ENCODE measurements around the gene BRME1.

Gene BRME1

DNA sequence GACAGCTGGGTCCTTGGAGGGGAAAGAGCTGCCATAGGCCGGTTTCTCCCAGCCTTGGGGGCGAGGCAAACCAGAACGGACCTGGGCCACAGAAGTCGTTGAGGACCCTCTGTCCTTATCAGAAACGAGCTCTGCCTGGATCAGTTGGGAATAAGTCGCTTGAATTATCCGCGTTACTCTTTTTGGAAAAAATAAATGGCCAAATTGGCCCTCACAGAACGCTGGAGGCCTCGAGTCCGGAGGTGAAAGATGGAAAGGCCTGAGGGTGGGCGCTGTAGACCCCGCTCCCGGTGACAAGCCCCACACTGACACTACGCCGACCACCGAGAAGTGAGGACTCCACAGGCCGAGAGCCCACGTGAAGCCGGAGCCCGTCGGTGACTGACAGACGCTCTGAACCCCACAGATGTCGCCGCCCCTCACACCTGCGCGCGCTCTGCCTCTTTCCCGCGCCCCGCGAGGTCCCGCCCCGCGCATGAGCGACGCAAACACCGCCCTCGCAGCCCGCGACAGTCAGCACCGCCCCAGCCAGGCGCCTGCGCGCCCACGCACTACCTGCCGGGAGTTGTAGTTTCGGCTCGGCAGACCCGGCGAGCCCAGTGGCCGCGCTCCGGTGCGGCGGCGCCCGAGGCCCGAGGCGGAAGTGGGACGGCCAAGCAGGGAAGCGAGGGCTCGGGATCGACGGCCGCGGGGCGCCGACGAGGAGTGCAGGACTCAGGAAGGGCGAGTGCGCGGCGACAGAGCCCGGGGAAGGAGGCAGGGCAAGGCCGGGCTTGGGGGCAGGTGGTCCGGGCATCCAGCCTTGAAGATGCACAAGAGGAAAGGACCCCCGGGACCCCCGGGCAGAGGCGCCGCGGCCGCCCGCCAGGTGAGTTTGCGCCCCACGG lies at the start of gene BRME1, which contains the start of gene CC2D1A:
TSS of gene BRME1 (minus strand) at position 484 of the 887 bp plus-strand sequence. CDS start 1,225 bp downstream, outside the sequence.
TSS of gene CC2D1A (plus strand) at position 568 of the 887 bp plus-strand sequence. CDS start at position 809, 241 bp downstream.
- peak; percentile 84 for DNase-seq

DNA sequence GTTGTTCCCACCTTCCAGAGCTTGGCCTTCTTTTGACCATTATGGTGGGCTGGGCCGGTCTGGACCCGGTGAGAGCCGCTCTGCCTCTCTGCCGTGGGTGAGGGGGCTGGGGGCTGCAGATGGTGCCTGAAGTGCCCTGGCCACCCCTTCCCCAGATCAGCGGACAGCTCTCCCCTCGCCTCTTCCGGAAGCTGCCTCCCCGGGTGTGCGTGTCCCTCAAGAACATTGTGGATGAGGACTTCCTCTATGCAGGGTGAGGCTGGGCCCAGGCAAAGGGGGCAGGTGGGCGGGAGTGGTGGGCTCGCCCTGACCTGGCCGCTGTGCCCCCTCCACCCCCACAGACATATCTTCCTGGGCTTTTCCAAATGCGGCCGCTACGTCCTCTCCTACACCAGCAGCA lies 48.3 kb upstream of the BRME1 start:
- DNase-seq = no peak

DNA sequence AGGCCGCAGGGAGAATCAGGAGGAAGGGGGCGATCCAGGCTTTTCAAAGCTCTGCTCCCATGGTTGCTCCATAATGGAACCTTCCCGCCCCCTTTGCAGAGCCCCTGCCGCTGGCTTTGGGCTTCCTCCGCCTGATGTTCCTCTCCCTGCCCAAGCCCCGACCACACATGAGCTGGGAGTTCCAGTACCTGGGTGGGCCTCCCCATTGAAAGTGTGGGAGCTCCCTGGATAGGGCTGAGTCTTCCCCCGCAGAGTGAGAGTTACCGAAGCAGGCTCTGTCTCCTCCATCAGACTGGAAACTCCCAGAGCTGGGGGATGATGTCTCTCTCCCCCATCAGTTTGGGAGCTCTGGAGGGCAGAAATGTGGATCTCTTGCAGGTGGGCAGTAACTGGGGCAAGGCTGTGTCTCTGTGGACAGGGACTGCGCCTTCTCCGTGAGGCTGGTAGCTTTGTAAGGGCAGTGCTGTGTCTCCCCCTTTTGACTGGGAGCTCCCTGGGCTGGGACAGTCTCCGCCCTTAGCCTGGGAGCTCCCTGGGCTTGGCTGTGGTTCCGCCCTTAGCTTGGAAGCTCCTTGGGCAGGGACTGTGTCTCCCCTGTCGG lies 47.1 kb upstream of the BRME1 start:
- peak; percentile 57 for DNase-seq

DNA sequence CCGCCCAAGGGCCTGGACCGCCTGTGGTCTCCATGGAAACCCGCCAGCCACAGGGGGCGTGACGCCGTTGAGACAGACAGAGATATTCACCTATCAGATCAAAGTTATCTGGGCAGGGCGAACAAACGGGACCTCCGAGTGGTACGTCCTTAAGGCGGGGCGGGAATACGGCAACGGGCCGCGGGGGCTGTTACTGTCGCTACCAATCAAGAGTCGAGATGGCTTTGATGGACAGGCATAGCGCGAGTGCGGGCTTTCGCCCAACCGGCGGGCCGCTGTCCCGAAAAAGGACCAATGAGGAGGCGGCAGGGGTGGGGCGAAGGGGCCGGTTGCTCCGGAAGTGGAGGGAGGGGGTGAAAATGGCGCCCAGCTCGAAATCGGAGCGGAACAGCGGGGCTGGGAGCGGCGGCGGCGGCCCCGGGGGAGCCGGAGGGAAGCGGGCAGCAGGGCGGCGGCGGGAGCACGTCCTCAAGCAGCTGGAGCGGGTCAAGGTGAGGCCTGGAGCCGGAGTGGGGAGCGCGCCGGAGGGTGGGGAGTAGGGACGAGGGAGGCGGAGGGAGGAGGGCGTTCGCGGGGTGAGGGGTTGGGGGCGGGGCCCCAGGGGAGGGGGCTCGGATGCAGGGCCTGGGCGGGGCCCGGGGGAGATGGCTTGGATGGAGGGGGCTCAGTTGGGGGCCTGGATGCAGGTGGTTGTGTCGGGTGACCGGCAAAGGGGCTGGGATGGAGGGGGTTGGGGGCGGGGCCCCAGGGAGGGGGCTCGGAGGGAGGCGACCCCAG lies 46.4 kb upstream of the BRME1 start, which contains the start of gene DCAF15:
TSS of gene DCAF15 (plus strand) at position 356 of the 777 bp plus-strand sequence. CDS start at position 360, 4 bp downstream.
- peak; percentile 100 for DNase-seq

DNA sequence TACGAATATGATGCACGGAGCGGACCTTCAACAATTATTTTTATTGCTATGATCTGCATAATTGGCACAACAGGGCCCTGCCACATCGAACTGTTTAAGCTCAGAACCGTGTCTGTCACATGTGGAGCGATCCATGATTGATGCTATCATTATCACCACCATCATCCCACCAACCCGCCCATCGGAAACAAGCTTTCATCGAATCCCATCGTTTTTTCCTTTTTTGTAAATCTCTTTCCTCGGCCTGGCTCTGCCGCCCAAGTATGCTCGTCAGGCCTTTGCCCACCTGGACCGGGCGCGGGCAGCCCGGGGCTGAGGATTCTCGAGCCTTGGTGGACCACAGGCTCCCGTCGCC lies 45.9 kb upstream of the BRME1 start:
- DNase-seq = no peak

DNA sequence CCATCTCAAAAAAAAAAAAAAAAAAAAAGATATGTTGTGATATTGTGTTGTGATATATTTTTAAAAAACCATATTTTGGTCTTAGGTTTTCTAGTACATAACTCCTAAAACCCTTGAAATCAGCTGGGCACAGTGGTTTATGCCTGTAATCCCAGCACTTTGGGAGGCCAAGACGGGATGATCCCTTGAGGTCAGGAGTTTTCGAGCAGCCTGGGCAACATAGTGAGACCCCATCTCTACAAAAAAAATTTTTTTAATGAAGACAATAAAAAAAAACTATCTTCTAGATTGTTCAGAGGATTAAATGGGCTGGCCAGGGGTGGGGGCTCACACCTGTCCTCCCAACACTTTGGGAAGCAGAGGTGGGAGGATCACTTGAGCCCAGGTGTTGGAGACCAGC lies 45.1 kb upstream of the BRME1 start:
- no peak for DNase-seq

DNA sequence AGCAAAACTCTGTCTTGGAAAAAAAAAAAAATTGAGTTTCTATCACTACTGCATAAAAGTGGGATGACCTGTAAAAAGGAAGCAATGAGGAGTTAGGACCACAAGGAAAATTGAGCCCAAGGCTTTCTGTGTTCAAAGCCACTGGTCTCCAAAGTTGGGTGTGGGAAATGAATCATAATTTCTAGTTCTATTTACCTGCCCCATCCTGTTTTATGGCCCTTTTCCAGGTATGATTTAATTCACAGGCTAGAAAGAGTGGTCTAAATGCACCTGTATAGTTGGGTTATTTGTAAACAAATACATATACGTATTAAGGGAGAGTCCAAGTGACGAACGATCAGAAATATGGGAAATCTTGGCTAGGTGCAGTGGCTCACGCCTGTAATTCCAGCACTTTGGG lies 40.5 kb upstream of the BRME1 start:
- DNase-seq = no peak

DNA sequence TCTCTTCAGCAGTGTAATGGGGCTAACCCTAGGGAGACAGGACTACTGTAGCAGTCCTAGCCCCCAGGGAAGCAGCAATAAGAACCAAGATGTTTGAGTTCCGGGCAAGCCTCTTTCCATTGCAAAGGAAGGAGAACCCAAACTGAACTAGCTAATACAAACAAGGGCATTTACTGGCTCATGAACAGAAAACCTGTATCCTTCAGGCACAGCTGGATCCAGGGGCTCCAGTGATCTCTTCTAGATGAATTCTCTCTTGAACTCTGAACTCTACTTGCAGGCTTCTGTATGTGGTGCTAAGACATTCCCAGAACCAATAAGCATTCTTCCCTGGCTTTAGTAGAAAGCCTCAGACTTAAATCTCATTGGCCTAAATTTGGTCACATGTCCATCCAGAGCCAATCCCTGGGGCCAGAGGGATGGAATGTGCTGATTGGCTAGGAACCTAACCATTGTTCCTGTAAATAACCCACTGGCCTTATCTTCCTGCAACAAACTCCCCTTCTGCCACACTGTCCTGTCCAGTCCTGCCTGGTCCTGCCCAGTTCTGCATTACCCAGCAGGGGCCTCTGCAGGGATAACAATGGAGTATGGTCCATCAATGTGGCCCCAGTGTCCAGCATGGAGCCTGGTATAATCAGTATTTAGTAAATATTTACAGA lies 36.2 kb upstream of the BRME1 start:
- no peak for DNase-seq

DNA sequence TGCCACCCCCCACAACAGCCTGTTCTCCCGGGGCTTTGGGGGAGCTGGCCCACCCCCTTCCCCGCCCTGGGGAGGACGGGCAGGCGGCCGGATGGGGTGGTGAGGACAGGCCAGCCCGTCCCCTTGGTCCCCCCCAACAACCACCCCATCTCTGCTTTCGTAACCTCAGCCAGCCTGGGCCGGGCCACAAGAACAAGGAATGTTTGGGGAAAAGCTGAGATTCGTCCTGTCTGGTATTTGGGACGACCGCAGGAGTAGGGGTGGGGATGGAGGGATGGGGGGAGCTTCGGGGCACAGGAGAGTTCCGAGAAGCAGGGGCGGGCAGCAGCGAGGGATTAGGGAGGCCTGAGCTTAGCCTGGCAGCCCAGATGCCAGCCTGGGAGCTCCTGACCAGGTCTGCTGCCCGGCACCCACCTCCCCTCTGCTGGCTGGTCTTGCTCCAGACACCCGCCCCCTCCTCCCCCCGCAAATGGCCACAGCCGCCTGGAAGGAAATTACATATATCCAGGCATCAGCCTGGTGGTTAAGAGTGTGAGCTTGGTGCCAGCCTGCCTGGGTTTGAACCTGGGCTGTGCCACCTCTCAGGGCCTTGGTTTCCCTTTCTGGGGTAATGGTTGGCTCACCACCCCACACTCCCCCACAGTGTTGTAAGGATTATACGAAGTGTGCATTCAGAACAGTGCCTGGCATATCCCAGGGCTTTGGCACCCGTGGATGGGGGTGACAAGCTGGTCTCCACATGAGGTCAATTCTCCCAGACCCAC lies 32.6 kb upstream of the BRME1 start, which contains the start of gene PODNL1:
TSS of gene PODNL1 (minus strand) at position 117 of the 764 bp plus-strand sequence. CDS start 236 bp downstream, outside the sequence.
- peak; percentile 91 for DNase-seq

DNA sequence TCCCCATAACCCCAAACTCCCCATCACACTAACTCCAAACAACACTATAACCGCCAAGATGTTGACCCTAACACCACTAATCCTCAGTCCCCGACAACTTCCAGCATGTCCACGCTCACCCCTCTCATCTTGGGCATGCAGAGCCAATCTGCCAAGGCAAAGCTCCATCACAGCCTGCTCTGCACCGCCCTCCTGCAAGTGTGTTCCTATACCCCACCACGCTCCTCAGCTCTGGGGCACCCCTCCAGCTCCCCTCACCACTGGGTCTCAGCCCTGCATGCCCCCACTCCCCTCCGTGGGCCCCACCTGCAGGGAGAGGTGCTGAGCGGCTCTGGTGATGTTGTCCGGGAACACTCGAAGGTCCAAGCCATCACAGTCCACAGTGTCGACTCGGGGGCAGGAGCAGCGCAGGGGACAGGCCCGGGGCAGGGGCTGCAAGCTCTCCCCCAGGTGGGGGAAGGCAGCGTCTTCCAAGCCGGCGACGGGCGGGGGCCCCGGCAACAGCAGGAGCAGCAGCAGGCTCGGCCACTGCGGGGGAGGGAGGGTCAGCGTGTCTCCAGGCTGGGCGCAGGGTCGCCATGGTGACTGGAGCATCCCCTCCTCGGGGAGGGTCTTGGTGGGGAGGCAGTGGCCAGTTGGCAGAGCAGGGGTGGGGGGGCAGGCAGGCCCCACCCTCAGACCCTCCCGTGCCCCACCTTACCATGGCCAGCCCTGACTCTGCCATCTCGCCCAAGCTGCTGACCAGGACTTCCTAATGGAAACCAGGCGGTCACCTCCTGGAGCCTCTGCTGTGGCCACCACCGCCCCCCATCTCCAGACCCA lies 31.8 kb upstream of the BRME1 start:
- no peak for DNase-seq

DNA sequence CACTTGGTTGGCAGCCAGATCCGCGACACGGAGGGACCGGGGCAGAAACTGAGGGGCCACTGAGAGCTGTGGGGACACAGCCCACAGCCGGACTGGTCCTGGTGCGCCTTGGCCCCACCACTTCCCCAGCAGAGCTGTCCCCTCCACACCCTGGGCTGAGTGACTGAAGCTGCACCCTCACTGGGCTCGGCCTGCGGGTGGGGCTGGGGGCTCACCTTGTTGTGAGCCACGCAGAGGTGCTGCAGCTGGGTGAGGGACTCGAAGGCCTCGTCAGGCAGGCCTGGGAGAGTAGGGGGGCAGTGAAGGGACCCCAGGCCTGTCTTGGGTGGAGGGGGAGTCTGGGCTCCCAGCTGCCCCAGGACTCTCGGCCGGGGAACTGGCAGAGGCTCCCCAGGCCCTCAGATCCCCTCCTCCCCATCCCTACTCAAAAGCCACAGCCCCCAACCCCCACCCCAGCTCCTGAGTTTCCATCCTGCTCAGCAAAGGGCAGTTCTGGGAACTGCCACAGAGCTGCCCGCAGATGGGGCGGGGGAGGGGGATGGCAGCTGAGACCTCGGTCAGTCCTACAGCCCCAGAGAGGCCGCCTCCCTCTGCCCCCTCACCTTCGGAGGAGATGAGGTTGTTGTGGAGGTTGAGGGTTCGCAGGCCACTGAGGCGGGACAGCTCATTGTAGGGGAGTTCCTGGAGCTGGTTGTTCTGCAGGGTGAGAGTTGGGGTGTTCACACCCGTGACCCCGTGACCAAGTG lies 30.0 kb upstream of the BRME1 start:
- no peak for DNase-seq

DNA sequence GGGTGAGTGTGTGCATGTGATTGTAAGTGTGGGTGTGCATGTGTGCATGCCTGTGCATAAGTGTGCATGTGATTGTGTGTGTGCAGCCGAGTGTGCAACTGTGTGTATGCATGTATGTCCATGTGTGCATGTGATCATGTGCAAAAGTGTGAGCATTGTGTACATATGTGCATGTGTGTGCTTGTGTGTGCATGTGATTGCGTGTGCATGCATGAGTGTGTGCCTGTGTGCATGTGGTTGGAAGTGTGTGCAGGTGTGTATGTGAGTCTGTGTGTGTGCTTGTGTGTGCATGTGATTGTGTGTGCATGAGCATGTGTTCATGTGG lies 28.8 kb upstream of the BRME1 start:
- no peak for DNase-seq

DNA sequence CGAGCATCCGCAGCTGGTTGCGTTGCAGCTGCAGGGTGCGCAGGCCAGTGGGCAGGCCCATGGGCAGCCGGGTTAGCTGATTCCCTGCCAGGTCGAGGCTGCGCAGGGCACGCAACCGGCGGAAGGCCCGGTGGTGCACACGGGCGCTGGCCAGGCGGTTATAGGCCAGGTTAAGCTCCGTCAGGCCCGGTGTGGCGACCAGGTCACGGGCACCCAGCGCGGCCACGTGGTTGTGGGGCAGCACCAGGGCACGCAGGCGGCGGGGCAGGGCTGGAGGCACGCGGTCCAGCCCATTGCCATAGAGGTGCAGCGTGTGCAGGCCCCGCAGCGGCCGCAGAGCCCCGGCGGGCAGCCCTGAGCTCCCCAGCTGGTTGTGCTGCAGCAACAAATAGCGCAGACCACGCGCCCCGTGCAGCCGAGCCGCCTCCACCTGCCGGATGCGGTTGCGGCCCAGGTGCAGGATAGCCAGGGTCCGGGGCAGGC lies 27.0 kb upstream of the BRME1 start:
- DNase-seq = no peak

DNA sequence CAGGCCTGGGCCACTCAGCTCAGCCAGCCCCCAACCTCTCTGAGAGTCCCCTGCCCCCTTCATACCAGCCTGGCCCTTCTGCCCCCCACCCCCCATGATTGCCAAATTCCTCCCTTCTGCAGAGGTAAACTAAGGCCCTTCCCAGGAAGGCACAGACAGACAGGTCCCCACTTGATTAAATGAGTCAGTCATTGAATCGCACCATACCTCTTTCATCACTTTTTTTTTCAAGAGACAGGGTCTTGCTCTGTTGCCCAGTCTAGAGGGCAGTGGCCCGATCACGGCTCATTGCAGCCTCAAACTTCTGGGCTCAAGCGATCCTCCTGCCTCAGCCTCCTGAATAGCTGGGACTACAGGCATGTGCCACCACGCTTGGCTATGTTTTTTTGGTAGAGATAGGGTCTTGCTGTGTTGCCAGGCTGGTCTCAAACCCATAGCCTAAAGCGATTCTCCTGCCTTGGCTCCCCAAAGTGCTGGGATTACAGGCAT lies 26.3 kb upstream of the BRME1 start:
- DNase-seq = no peak

DNA sequence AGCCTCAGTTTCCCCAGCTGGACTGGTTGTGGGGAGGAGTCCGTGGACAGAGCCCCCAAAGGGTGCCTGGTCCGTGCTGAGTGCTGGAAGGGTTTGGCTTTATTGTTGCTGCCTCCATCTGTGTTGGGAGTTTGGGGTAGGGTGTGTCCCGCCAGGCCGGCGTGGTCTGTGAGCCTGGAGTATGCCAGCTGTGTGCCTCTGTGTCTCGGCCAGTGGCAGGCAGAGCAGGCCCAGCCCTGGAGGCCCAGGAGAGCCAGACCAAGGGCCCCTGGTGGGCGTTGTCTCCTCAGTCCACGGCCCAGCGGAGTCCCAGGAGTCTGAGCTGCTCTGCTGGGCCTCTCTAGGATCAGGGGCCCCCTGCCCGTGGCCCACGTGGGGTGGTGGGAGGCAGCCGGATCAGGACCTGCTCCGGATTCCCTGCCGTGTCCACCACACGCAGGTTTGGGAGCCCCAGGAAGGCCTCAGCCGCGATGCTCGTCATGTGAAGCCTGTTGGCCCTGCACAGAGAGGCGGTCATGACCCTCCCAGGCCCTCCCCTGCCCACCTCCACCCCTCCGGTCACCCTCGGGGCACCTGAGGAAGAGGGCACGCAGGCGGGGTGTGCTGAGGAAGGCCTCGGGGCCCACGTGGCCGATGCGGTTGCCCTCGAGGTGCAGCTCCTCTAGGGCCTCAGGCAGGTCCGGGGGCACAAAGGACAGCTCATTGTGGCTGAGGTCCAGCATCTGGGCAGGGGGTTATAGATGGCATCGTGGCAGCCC lies 25.7 kb upstream of the BRME1 start:
- DNase-seq = no peak

DNA sequence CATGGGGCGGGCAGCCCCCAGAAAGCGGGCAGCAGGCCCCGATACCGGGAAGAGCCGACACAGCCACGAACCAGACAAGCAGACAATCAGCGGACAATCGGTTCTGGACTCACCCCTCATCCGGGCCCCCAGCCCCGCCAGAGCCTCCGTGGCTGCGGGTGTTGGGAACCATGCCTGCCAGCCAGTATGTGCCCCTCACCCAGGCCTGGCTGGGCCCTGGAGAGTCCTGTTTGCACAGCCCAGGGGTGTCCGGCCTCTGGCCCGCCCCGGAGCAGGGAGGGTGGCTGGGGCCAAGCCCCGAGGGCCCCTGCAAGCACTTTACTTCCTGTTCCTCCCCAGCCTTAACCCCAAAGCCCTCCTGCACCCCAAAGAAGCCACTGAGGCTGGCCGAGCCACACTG lies 24.5 kb upstream of the BRME1 start:
- no peak for DNase-seq

DNA sequence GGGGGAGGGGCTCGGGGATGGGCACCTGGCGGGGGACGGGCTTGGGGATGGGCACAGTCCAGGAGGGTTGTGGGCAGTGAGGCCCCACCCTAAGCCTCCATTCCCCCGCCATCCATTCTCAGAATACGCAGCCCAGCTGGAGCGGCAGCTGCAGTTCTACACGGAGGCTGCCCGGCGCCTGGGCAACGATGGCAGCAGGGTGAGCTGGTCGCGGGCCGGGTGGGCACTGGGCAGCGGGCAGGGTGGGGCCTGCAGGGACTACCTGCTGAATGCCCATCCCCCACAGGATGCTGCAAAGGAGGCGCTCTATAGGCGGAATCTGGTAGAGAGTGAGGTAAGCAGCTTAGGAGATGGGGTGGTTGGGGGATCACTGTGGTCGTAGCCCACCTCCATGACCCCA lies 24.0 kb upstream of the BRME1 start:
- DNase-seq = no peak

DNA sequence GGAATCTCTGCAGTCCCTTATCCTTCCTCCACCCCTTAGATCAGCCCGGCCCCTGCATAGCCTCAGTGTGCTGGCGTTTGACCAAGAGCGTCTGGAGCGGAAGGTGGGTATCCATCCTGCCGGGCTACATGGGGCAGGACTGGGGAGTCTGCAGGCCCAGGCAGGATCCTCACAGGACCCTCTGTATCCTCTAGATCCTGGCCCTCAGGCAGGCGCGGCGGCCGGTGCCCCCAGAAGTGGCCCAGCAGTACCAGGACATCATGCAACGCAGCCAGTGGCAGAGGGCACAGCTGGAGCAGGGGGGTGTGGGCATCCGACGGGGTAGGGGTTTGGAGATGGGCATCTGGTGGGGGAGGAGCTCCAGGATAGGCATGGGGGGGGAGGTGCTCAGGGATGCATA lies 23.4 kb upstream of the BRME1 start:
- DNase-seq = no peak

DNA sequence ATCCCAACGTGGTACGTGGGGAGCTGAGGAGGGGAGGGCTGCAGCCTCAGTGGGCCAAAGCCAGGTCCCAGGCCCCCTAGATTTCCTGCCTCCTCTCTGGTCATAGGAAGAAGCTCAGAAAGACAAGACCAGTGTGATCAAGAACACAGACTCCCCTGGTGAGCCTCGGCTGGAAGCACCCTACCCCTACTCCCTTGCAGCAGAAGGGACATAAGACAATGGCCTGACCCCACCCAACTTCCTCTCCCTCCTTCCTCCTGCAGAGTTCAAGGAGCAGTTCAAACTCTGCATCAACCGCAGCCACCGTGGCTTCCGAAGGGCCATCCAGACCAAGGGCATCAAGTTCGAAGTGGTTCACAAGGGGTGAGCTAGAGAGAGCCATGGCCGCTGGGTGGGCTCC lies 20.8 kb upstream of the BRME1 start:
- no peak for DNase-seq

Measured in fibroblast of skin of right biceps (primary cell).